DOHH2 (cell line): ENCODE results near the gene TLCD2.
A peak's percentile ranks its signal among the peaks of the same experiment; 100 is the strongest.

ENCODE experiments used
- H3F3A ChIP-seq: fragments of 200-600 bp; sonication (generic), shearing (Covaris generic); 2 replicates; pipeline ENCODE4 v1.6.0; 2016; ENCODE audit warnings: antibody characterized with exemption, mild to moderate bottlenecking; ENCODE audit not compliant: control insufficient read depth, insufficient read depth
- H3K27ac ChIP-seq: fragments of 200-600 bp; sonication (generic); 2 replicates; pipeline ENCODE4 v1.5.1; 2014; ENCODE audit warnings: low read depth, mild to moderate bottlenecking, low read length, moderate library complexity
- H3K27me3 ChIP-seq: fragments of 200-600 bp; sonication (generic); 2 replicates; pipeline ENCODE4 v1.6.1; 2014; ENCODE audit warnings: mild to moderate bottlenecking, low read length, mixed read lengths; ENCODE audit not compliant: control insufficient read depth
- H3K36me3 ChIP-seq: fragments of 200-600 bp; sonication (generic); 2 replicates; pipeline ENCODE4 v1.6.1; 2014; ENCODE audit warnings: mild to moderate bottlenecking, low read length, moderate library complexity, mixed read lengths; ENCODE audit not compliant: control insufficient read depth
- H3K4me1 ChIP-seq: fragments of 200-600 bp; sonication (generic); 2 replicates; pipeline ENCODE4 v1.6.1; 2014; ENCODE audit warnings: mild to moderate bottlenecking, low read length, mixed read lengths; ENCODE audit not compliant: control insufficient read depth
- H3K4me2 ChIP-seq: fragments of 200-600 bp; sonication (generic); 2 replicates; pipeline ENCODE4 v1.6.0; 2014; ENCODE audit warnings: mild to moderate bottlenecking, low read length, moderate library complexity
- H3K4me3 ChIP-seq: fragments of 200-600 bp; sonication (generic); 2 replicates; pipeline ENCODE4 v1.5.1; 2014; ENCODE audit warnings: mild to moderate bottlenecking, low read length, mixed read lengths
- H3K79me2 ChIP-seq: fragments of 200-600 bp; sonication (generic); 2 replicates; pipeline ENCODE4 v1.6.1; 2014; ENCODE audit warnings: mild to moderate bottlenecking, low read length, mixed read lengths; ENCODE audit not compliant: control insufficient read depth
- H3K9me2 ChIP-seq: fragments of 200-600 bp; sonication (generic); replicated peaks from 2 replicates; pipeline ENCODE4 v1.6.1; 2014; ENCODE audit warnings: mild to moderate bottlenecking, low read length, mixed read lengths; ENCODE audit not compliant: control insufficient read depth
- H3K9me3 ChIP-seq: fragments of 200-600 bp; sonication (generic); 2 replicates; pipeline ENCODE4 v1.6.1; 2014; ENCODE audit warnings: antibody characterized with exemption, low read length, mixed read lengths; ENCODE audit not compliant: control insufficient read depth, insufficient read depth
- H4K20me1 ChIP-seq: fragments of 200-600 bp; sonication (generic); 2 replicates; pipeline ENCODE4 v1.6.0; 2014; ENCODE audit warnings: low read depth, mild to moderate bottlenecking, antibody characterized with exemption, low read length, moderate library complexity; ENCODE audit not compliant: control insufficient read depth, insufficient read depth
- CTCF ChIP-seq: fragments of 200-600 bp; sonication (generic); IDR thresholded peaks from one replicate; pipeline ENCODE4 v1.5.1; 2014; ENCODE audit warnings: antibody characterized with exemption, mild to moderate bottlenecking, low read depth, low read length; ENCODE audit not compliant: poor library complexity, severe bottlenecking
- EZH2phosphoT487 ChIP-seq: fragments of 200-600 bp; sonication (generic); IDR thresholded peaks from 2 replicates; pipeline ENCODE4 v1.6.1; 2017; ENCODE audit warnings: borderline replicate concordance, mild to moderate bottlenecking, antibody characterized with exemption, low read length, moderate library complexity, mixed read lengths

TLCD2 gene

GRCh38 chr17:1712271-1712670 is 2.1 kb upstream of the TLCD2 start:
- Histone ChIP-seq H3K4me1 (peaks cover 34% of the 10 kb centered on the region), H3F3A (0 out of 2 replicates have a peak, but pooled peaks cover 3% of the 10 kb centered on the region), H3K9me3 (no peaks in the 10 kb centered on the region), H3K36me3 (no peaks in the 10 kb centered on the region), H4K20me1 (no peaks in the 10 kb centered on the region), H3K4me3 (no peak overlapping the region), H3K27ac (no peak overlapping the region), H3K27me3 (peaks cover 70% of the 10 kb centered on the region), H3K79me2 (no peaks in the 10 kb centered on the region), H3K9me2 (no peaks in the 10 kb centered on the region), H3K4me2 (no peak overlapping the region)
- TF ChIP-seq CTCF: no peak
- no peak for TF ChIP-seq EZH2phosphoT487

GRCh38 chr17:1711804-1712203 is 1.6 kb upstream of the TLCD2 start:
- peaks cover 31% of the 10 kb centered on the region for H3K4me1 ChIP-seq
- TF ChIP-seq EZH2phosphoT487: no peak
- no peak for TF ChIP-seq CTCF
- no peaks in the 10 kb centered on the region for H3K79me2 ChIP-seq
- no peaks in the 10 kb centered on the region for H3K36me3 ChIP-seq
- H3K9me2 ChIP-seq: no peaks in the 10 kb centered on the region
- no peaks in the 10 kb centered on the region for H4K20me1 ChIP-seq
- no peaks in the 10 kb centered on the region for H3K9me3 ChIP-seq
- no peak overlapping the region for H3K4me2 ChIP-seq
- peaks cover 74% of the 10 kb centered on the region for H3K27me3 ChIP-seq
- no peak overlapping the region for H3K27ac ChIP-seq
- no peak overlapping the region for H3K4me3 ChIP-seq
- 0 out of 2 replicates have a peak, but pooled peaks cover 3% of the 10 kb centered on the region for H3F3A ChIP-seq

GRCh38 chr17:1710807-1711553 is 803 bp upstream of the TLCD2 start:
- Histone ChIP-seq H3K79me2 (no peaks in the 10 kb centered on the region), H3F3A (0 out of 2 replicates have a peak, but pooled peaks cover 3% of the 10 kb centered on the region), H3K36me3 (no peaks in the 10 kb centered on the region), H3K9me3 (no peaks in the 10 kb centered on the region), H3K27ac (no peak overlapping the region), H3K9me2 (no peaks in the 10 kb centered on the region), H4K20me1 (no peaks in the 10 kb centered on the region), H3K27me3 (peaks cover 78% of the 10 kb centered on the region), H3K4me2 (no peak overlapping the region; the same call in 1 of the 2 replicates), H3K4me3 (no peak overlapping the region), H3K4me1 (peaks cover 27% of the 10 kb centered on the region)
- 0 out of 2 replicates have a peak, but pooled peaks have one; percentile 84 for TF ChIP-seq EZH2phosphoT487
- TF ChIP-seq CTCF: no peak
